ENCODE results near the gene FBF1. TPM values are rescaled to one million over a fixed set of nuclear protein-coding genes. Genes with fewer than 3 reads are reported as not detected.
"Not testable (repeated sequence)": the region's sequence is repeated elsewhere in the genome, so short reads cannot be mapped to it uniquely, and the experiment has no call there.

FBF1 gene
- total RNA-seq, 1 experiment from 2014 or later = 34.4 TPM

- no TSS peak for BruUV-seq (replicated peaks)
- DNase-seq (ENCODE audit: low spot score) = peak; percentile 38
- no peak overlapping the region for H3K27ac ChIP-seq (ENCODE audit: low read depth, low read length, poor library complexity, severe bottlenecking)
- H3K9me3 ChIP-seq (ENCODE audit: low read depth, low read length, poor library complexity, severe bottlenecking) = no peaks in the 10 kb centered on the region
- TF ChIP-seq CTCF (conservative IDR thresholded peaks at IDR 0.05; ENCODE audit: low read depth, low read length) (no peak), EZH2 (IDR thresholded peaks at IDR 0.05; ENCODE audit: borderline replicate concordance, low read depth, low read length, poor library complexity, severe bottlenecking) (no peak)
- H3K36me3 ChIP-seq (ENCODE audit: insufficient read depth, low read length, poor library complexity, severe bottlenecking) = peaks cover 5% of the 10 kb centered on the region
- ChIA-PET CTCF (no interaction called here), POLR2A (ENCODE audit: low non-redundant PET) (no interaction called here)
- H3K4me3 ChIP-seq (ENCODE audit: low read depth, low read length, poor library complexity, severe bottlenecking) = no peak overlapping the region
- intact Hi-C loops (cut with micrococcal nuclease; ENCODE audit: unreplicated experiment) = no loop called here
- H3K4me1 ChIP-seq (ENCODE audit: insufficient read depth, low read length, poor library complexity, severe bottlenecking) = no peaks in the 10 kb centered on the region
- H3K27me3 ChIP-seq (replicated peaks; ENCODE audit: insufficient read depth, low read depth, low read length, poor library complexity) = no peaks in the 10 kb centered on the region
Measured at GRCh38 chr17:75970011-75970523, 29.2 kb upstream of the FBF1 start.

- H3K27me3 ChIP-seq (replicated peaks; ENCODE audit: insufficient read depth, low read depth, low read length, poor library complexity); H3K27ac ChIP-seq (ENCODE audit: low read depth, low read length, poor library complexity, severe bottlenecking); intact Hi-C loops (cut with micrococcal nuclease; ENCODE audit: unreplicated experiment); BruUV-seq (replicated peaks); H3K4me3 ChIP-seq (ENCODE audit: low read depth, low read length, poor library complexity, severe bottlenecking); H3K36me3 ChIP-seq (ENCODE audit: insufficient read depth, low read length, poor library complexity, severe bottlenecking); DNase-seq (ENCODE audit: low spot score); H3K9me3 ChIP-seq (ENCODE audit: low read depth, low read length, poor library complexity, severe bottlenecking); POLR2A ChIA-PET (ENCODE audit: low non-redundant PET); H3K4me1 ChIP-seq (ENCODE audit: insufficient read depth, low read length, poor library complexity, severe bottlenecking); CTCF ChIA-PET: not testable (repeated sequence)
Measured at GRCh38 chr17:75969044-75969443, 28.2 kb upstream of the FBF1 start.

- no peak overlapping the region for H3K27ac ChIP-seq (ENCODE audit: low read depth, low read length, poor library complexity, severe bottlenecking)
- ChIA-PET POLR2A (ENCODE audit: low non-redundant PET) (no interaction called here), CTCF (no interaction called here)
- no peak overlapping the region for H3K4me3 ChIP-seq (ENCODE audit: low read depth, low read length, poor library complexity, severe bottlenecking)
- H3K36me3 ChIP-seq (ENCODE audit: insufficient read depth, low read length, poor library complexity, severe bottlenecking) = no peaks in the 10 kb centered on the region
- no TSS peak for BruUV-seq (replicated peaks)
- TF ChIP-seq EZH2 (IDR thresholded peaks at IDR 0.05; ENCODE audit: borderline replicate concordance, low read depth, low read length, poor library complexity, severe bottlenecking) = no peak
- TF ChIP-seq CTCF (conservative IDR thresholded peaks at IDR 0.05; ENCODE audit: low read depth, low read length) = no peak
- H3K9me3 ChIP-seq (ENCODE audit: low read depth, low read length, poor library complexity, severe bottlenecking) = no peaks in the 10 kb centered on the region
- no peak for DNase-seq (ENCODE audit: low spot score)
- no peaks in the 10 kb centered on the region for H3K4me1 ChIP-seq (ENCODE audit: insufficient read depth, low read length, poor library complexity, severe bottlenecking)
- no peaks in the 10 kb centered on the region for H3K27me3 ChIP-seq (replicated peaks; ENCODE audit: insufficient read depth, low read depth, low read length, poor library complexity)
- intact Hi-C loops (cut with micrococcal nuclease; ENCODE audit: unreplicated experiment) = no loop called here
Measured at GRCh38 chr17:75965468-75965867, 24.6 kb upstream of the FBF1 start.

- CTCF ChIA-PET = interaction anchor here (0.5 kb wide), 1 partner anchor 175 kb away, joined by 6 read pairs; no protein-coding TSS in a partner anchor
- H3K27ac ChIP-seq (ENCODE audit: low read depth, low read length, poor library complexity, severe bottlenecking) = no peak overlapping the region
- intact Hi-C loops (cut with micrococcal nuclease; ENCODE audit: unreplicated experiment) = no loop called here
- H3K36me3 ChIP-seq (ENCODE audit: insufficient read depth, low read length, poor library complexity, severe bottlenecking) = peaks cover 7% of the 10 kb centered on the region
- no peaks in the 10 kb centered on the region for H3K27me3 ChIP-seq (replicated peaks; ENCODE audit: insufficient read depth, low read depth, low read length, poor library complexity)
- H3K9me3 ChIP-seq (ENCODE audit: low read depth, low read length, poor library complexity, severe bottlenecking) = no peaks in the 10 kb centered on the region
- TF ChIP-seq EZH2 (IDR thresholded peaks at IDR 0.05; ENCODE audit: borderline replicate concordance, low read depth, low read length, poor library complexity, severe bottlenecking) = no peak
- TF ChIP-seq CTCF (conservative IDR thresholded peaks at IDR 0.05; ENCODE audit: low read depth, low read length) = no peak
- POLR2A ChIA-PET (ENCODE audit: low non-redundant PET) = no interaction called here
- no peak overlapping the region for H3K4me3 ChIP-seq (ENCODE audit: low read depth, low read length, poor library complexity, severe bottlenecking)
- no peaks in the 10 kb centered on the region for H3K4me1 ChIP-seq (ENCODE audit: insufficient read depth, low read length, poor library complexity, severe bottlenecking)
- DNase-seq (ENCODE audit: low spot score) = no peak
- no TSS peak for BruUV-seq (replicated peaks)
Measured at GRCh38 chr17:75959839-75960511, 19.1 kb upstream of the FBF1 start.

All from A673 (cell line).